ENCODE measurements around the gene MRPL14.

- TF ChIP-seq, protein P1, sequence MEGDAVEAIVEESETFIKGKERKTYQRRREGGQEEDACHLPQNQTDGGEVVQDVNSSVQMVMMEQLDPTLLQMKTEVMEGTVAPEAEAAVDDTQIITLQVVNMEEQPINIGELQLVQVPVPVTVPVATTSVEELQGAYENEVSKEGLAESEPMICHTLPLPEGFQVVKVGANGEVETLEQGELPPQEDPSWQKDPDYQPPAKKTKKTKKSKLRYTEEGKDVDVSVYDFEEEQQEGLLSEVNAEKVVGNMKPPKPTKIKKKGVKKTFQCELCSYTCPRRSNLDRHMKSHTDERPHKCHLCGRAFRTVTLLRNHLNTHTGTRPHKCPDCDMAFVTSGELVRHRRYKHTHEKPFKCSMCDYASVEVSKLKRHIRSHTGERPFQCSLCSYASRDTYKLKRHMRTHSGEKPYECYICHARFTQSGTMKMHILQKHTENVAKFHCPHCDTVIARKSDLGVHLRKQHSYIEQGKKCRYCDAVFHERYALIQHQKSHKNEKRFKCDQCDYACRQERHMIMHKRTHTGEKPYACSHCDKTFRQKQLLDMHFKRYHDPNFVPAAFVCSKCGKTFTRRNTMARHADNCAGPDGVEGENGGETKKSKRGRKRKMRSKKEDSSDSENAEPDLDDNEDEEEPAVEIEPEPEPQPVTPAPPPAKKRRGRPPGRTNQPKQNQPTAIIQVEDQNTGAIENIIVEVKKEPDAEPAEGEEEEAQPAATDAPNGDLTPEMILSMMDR (IDR thresholded peaks at IDR 0.05) = no peak
- TF ChIP-seq EZH2 (IDR thresholded peaks at IDR 0.05) = no peak
Observed at GRCh38 chr6:44122801-44123200, 4.5 kb downstream of the MRPL14 start.

Measured in neural progenitor cell (in vitro differentiated cells).